HK-2 (cell line): ENCODE results near the gene MGAT5B.
"Not testable (repeated sequence)": the region's sequence is repeated elsewhere in the genome, so short reads cannot be mapped to it uniquely, and the experiment has no call there.

Source experiments
- DNase-seq: peaks from one replicate; pipeline ENCODE4 v3.0.0-alpha.2; 2018; ENCODE audit not compliant: unreplicated experiment

Gene MGAT5B

DNA sequence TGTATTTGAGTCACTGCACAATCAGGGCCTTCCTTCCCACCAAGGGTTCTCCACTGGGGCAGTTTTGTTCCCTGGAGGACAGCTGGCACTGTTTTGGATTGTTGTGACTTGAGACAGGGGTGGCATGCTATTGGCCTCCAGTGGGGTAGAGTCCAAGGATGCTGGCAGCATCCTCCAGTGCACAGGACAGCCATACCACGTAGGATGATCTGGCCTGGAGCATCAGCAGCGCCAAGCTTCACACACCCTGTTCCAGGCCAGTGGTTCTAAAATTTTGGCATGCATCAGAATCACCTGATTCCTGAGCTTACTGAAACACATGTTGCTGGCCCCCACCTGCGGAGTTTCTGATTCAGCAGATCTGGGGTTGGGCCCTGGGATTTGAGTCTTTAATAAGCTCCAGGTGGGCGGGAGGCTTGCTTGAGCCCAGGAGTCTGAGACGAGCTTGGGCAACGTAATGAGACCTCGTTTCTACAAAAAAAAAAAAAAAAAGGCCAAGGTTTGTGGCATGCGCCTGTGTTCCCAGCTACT is 83.2 kb downstream of the MGAT5B start:
- DNase-seq: no peak

DNA sequence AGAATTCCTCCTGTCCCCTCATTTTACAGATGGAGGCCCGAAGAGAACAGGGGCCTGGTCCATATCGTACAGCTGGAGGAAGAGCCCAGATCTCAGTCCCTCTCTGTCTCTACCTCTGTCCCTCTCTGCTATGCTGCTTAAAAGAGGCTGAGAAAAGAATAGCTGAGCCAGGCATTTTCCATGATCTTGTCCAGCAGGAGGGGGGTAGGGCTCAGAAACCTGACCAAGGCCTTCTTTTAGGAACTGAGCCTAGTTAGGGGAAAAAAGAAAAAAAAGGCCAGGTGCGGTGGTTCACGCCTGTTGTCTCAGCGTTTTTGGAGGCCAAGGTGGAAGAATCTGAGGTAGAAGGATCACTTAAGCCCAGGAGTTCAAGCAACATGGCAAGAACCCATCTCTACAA is 84.2 kb downstream of the MGAT5B start:
- DNase-seq: no peak

DNA sequence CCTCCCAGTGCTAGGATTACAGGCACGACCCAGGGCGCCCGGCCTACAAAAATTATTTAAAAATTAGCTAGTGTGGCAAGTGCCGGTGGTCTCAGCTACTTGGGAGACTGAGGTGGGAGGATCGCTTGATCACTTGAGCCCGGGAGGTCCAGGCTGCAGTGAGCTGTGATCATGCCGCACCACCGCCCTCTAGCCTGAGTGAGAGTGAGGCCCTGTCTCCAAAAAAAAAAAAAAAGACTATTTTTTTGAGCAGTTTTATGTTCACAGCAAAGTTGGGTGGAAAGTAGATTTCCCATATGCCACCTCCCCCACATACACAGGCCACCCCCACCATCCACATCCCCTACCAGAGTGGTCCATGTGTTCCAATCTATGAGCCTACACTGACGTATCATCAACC is 84.9 kb downstream of the MGAT5B start:
- DNase-seq: no peak

- DNase-seq: no peak
Measured at GRCh38 chr17:76953946-76954345, 85.7 kb downstream of the MGAT5B start.

DNA sequence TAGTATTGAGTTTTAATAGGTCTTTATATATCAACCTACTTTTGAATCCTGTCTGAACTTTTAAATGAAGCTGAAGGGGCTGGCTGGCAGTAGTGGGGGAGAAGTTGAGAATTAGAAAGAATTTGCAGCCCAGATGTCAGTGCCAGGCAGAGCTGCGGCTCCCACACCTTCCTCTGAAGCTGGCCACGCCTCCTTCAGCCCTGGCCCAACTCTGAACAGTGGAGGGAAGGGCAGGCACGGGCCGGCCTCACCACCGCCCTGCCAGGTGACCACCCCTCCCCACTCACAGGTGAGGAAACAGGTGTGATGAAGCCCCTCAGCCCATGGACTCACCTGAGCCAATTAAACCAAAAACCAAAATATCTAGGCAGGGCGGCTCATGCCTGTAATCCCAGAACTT is 87.0 kb downstream of the MGAT5B start:
- no peak for DNase-seq

DNA sequence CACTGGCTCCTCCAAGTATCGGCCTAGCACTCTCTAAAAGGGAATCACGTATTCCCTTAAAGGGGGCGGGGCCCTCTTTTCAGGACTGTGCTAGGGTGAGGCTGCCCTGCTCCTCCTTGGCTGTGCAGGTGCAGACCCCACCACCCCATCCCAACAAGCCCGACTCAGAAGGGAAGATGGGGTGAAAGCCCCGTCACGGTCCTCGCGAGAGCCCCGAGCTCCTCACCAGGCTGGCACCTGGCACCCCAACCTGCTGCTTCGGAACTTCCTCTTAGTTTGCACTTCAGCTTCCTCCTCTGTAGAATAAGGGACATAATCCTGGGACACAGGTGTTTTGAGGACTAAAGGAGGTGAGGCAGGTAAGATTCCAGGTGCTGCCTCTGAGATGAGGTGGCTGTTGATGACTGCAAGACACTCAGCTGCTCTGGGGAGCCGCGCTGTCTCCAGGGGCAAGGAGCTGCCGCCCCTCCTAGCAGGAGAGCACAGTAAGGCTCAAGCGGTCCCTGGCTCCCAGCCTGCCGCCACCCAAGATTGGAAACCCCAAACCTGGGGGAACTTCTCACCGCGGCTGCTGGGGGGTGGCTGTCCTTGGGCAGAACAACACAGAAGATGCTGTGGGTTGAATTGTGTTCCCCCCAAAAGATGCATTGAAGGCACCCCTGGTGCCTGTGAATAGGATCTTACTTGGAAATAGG is 88.8 kb downstream of the MGAT5B start:
- no peak for DNase-seq

DNA sequence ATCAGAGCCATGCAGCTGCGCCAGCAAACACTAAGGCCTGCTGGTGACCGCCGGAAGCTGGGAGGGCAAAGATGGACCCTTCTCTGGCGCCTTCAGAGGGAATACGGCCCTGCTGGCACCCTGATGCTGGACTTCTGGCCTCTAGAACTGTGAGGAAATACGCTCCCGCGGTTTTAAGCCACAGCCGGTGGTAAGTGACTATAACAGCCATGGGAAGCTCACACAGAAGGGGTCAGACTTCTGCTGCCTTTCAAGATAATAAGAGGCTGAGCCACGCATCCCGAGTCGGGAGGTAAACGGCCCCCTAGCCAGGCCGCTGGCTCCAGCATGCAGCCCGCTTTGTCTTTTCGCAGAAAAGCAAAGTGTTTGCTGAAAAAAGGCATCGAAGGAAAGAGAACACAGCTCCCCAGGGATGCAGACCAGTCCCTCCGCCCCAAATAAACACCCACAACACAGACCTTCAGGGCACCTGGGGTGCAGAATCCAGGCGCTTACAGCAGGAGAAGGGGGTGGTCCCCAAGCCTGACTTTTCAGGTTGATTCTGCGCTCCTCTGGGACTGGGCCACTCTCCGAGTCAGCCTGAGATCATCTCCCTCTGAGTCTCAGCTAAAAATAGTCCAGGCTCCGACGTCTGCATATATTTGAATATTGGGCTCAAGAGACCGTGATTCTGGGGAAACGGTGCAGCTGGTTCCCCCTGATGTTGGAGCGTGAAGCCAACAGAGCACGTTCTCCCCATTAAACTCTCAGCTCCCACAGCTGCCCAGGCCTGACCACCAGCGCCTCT is 89.7 kb downstream of the MGAT5B start:
- DNase-seq: no peak

- no peak for DNase-seq
Measured at GRCh38 chr17:76958974-76959373, 90.8 kb downstream of the MGAT5B start.

- DNase-seq: no peak
Measured at GRCh38 chr17:76961869-76962268, 93.7 kb downstream of the MGAT5B start.

- DNase-seq: no peak
Measured at GRCh38 chr17:76962858-76963257, 94.7 kb downstream of the MGAT5B start.

GRCh38 chr17:76966016-76966415 is 97.8 kb downstream of the MGAT5B start:
- no peak for DNase-seq

GRCh38 chr17:76966486-76967181 is 98.4 kb downstream of the MGAT5B start:
- DNase-seq: no peak

- no peak for DNase-seq
Measured at GRCh38 chr17:76967762-76968161, 99.6 kb downstream of the MGAT5B start.

- no peak for DNase-seq
Measured at GRCh38 chr17:76968707-76969597, 100.7 kb downstream of the MGAT5B start.

- DNase-seq: peak; percentile 32
Measured at GRCh38 chr17:76969598-76970172, 101.5 kb downstream of the MGAT5B start.

GRCh38 chr17:76970228-76970627 is 102.0 kb downstream of the MGAT5B start:
- not testable (repeated sequence) for DNase-seq

DNA sequence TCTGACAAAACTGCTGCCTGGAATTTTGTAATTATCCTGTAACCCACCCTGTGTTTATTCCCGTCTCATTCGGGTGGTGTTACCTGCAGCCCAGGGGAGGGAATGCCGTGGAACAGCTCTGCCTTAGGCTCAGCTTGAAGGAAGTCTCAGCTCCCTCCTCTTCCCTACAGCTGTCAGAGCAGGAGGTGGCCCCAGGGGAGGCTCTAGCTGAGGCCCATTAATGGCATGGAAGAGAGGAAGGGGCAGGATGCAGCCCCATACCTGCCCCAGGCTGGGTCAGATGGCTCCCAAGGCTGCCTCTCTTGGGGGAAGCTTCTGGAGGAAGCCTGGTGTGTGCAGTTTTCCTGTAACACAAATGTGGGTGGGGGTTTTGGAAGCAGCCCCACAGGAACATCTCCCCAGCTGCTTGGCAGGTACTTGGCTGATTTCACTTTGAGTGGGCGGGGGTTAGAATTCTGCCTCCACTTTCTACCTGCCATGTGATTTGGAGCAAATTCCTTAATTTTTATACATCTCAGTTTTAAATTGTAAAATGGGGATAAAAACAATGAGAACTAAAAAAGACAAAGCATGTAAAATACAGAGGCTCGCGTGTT is 103.9 kb downstream of the MGAT5B start:
- no peak for DNase-seq

DNA sequence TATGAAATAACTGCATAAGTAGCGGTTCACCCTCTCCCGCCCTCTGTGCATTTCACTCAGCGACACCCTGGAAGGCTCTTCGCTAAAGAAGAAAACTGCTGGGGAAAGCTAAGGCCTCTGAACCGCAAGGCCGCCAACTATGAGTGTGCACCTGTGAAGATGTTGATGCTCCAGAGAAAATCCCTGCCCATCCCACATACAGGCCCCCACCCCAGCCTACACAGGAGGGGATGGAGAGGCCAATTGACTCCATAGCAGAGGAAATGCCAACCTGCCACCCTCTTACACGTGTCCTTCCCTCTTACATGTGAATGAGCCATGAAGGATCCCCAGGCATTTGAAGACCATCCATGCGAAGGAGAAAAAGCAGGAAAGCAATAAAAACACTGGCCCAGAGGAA is 104.8 kb downstream of the MGAT5B start:
- no peak for DNase-seq

DNA sequence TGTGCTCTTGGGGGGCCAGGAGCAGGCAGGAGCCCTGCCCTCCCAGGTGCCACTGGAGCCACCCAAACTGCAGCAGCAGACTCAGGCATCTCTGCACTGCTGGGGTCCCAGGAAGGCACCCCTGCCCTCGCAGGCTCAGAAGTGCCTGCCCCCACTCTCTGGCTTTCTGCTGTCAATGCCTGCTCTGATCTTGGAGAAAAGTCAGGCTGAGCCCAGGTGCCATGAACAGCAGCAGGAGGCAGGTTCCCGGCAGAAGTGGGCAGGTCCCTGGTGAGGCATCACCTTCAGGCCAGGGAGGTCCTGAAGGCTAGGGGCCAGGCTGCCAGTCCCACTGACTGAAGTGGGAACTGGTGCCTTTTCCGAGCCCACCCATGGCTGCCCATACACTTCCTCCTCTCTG is 106.5 kb downstream of the MGAT5B start:
- DNase-seq: no peak

DNA sequence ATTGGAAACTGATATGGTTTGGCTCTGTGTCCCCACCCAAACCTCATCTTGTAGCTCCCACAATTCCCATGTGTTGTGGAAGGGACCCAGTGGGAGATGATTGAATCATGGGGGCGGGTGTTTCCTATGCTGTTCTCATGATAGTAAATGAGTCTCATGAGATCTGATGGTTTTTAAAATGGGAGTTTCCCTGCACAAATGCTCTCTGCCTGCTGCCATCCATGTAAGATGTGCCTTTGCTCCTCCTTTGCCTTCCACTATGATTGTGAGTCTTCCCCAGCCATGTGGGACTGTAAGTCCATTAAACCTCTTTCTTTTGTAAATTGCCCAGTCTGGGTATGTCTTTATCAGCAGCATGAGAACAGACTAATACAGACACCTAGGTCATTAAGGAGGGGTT is 109.8 kb downstream of the MGAT5B start:
- DNase-seq: not testable (repeated sequence)
